GM12878 (cell line): Measurements from ENCODE around the gene PPFIA3. TPM values are rescaled to one million over a fixed set of nuclear protein-coding genes. Genes with fewer than 3 reads are reported as not detected.

Experiments used
- ATAC-seq: fragments of 200-7000 bp; cut with Tn5 transposase; 3 replicates; pipeline ENCODE4 v1.9.1; 2020; ENCODE audit warnings: mild to moderate bottlenecking, moderate library complexity
- BruUV-seq: library from RNA; stranded (reverse); fragments of 400-500 nt; replicated peaks from 2 replicates; lab custom pipeline; 2021; lab: Mats Ljungman, UMichigan
- CTCF ChIA-PET: fragments of 300-600 bp; sonication (Branson Sonifier 250); formaldehyde crosslinking; extraction: SDS; loops from one replicate; lab custom pipeline; 2021; ENCODE audit warnings: inconsistent platforms; lab: Yijun Ruan, JAX
- POLR2A ChIA-PET: fragments of 350-600 bp; formaldehyde crosslinking; extraction: SDS; loops from one replicate; lab custom pipeline; 2021; ENCODE audit warnings: inconsistent platforms; lab: Charles Lee
- RAD21 ChIA-PET: fragments of 300-600 bp; sonication (Branson Sonifier 250); formaldehyde crosslinking; loops from one replicate; lab custom pipeline; 2023; ENCODE audit warnings: antibody characterized with exemption; ENCODE audit not compliant: unreplicated experiment; lab: Charles Lee
- SMC1A ChIA-PET: fragments of 300-600 bp; sonication (Branson Sonifier 250); formaldehyde crosslinking; loops from one replicate; lab custom pipeline; 2023; ENCODE audit not compliant: unreplicated experiment, uncharacterized antibody; lab: Charles Lee
- DNase-seq: peaks from one replicate; pipeline ENCODE4 v3.0.0-alpha.2; 2011; ENCODE audit warnings: low read depth, low spot score
- FAIRE-seq: peaks from 3 replicates; lab custom pipeline; 2011; peaks lifted over from hg19 to GRCh38; lab: Jason Lieb, UNC
- H2AFZ ChIP-seq: 2 replicates; pipeline ENCODE4 v1.6.0; 2011; ENCODE audit warnings: low read depth, low read length, control low read depth; ENCODE audit not compliant: control insufficient read depth
- H3K27ac ChIP-seq: 2 replicates; pipeline ENCODE4 v1.5.1; 2011; ENCODE audit warnings: control low read depth; ENCODE audit not compliant: control insufficient read depth, insufficient read depth
- H3K27me3 ChIP-seq, 2 experiments: replicated peaks in 1 of 2; 2 replicates each; pipeline versions ENCODE4 v1.6.0 to v1.6.1; 2011; ENCODE audit warnings: low read length in 1 of 2; ENCODE audit not compliant: control insufficient read depth in 2 of 2, insufficient read depth in 2 of 2
- H3K36me3 ChIP-seq, 2 experiments: 2 replicates each; pipeline ENCODE4 v1.5.1; 2011; ENCODE audit warnings: low read length in 1 of 2; ENCODE audit not compliant: control insufficient read depth in 2 of 2, insufficient read depth in 2 of 2
- H3K4me1 ChIP-seq: 2 replicates; pipeline ENCODE4 v1.6.1; 2011; ENCODE audit warnings: mild to moderate bottlenecking, low read length, moderate library complexity, mixed read lengths; ENCODE audit not compliant: control insufficient read depth, insufficient read depth
- H3K4me2 ChIP-seq: 2 replicates; pipeline ENCODE4 v1.6.0; 2011; ENCODE audit warnings: control low read depth; ENCODE audit not compliant: control insufficient read depth, insufficient read depth
- H3K4me3 ChIP-seq: fragments of 200-600 bp; sonication (generic); 2 replicates; pipeline ENCODE4 v1.5.1; 2016
- H3K79me2 ChIP-seq: 2 replicates; pipeline ENCODE4 v1.6.0; 2011; ENCODE audit warnings: low read length; ENCODE audit not compliant: control insufficient read depth, insufficient read depth
- H3K9ac ChIP-seq: 2 replicates; pipeline ENCODE4 v1.8.0; 2011; ENCODE audit warnings: low read length, control low read depth, mixed read lengths; ENCODE audit not compliant: control insufficient read depth, insufficient read depth
- H3K9me3 ChIP-seq: replicated peaks from 3 replicates; pipeline ENCODE4 v1.5.1; 2011; ENCODE audit warnings: mild to moderate bottlenecking, low read length; ENCODE audit not compliant: control insufficient read depth, insufficient read depth
- H4K20me1 ChIP-seq: 2 replicates; pipeline ENCODE4 v1.6.0; 2011; ENCODE audit not compliant: control insufficient read depth, insufficient read depth
- EED ChIP-seq: sonication (generic); IDR thresholded peaks from 2 replicates; pipeline ENCODE4 v1.6.1; 2016; ENCODE audit warnings: antibody characterized with exemption, low read depth
- ESRRA ChIP-seq: IDR thresholded peaks from 2 replicates; pipeline ENCODE4 v1.6.1; 2012; ENCODE audit warnings: mild to moderate bottlenecking, low read length, improper control_type of control experiment
- HSF1 ChIP-seq: fragments of 150-350 bp; IDR thresholded peaks from 2 replicates; pipeline ENCODE4 v1.6.1; 2014; ENCODE audit warnings: mild to moderate bottlenecking, low read depth, low read length
- KAT2A ChIP-seq: conservative IDR thresholded peaks from 2 replicates; pipeline ENCODE4 v1.6.1; 2011; ENCODE audit warnings: low read depth, low read length; ENCODE audit not compliant: control insufficient read depth
- SREBF2 ChIP-seq: IDR thresholded peaks from 2 replicates; pipeline ENCODE4 v1.6.1; 2012; ENCODE audit warnings: mild to moderate bottlenecking, low read length
- USF1 ChIP-seq: IDR thresholded peaks from 2 replicates; pipeline ENCODE4 v1.6.1; 2011; ENCODE audit warnings: borderline replicate concordance, low read depth, mild to moderate bottlenecking, moderate library complexity, mixed read lengths, low read length; ENCODE audit not compliant: insufficient read depth; ENCODE audit errors: extremely low read length
- ZBED1 ChIP-seq: IDR thresholded peaks from 2 replicates; pipeline ENCODE4 v1.6.1; 2016; ENCODE audit warnings: borderline replicate concordance
- ZBTB40 ChIP-seq: fragments of 450-650 bp; IDR thresholded peaks from 2 replicates; pipeline ENCODE4 v1.6.1; 2016; ENCODE audit warnings: mild to moderate bottlenecking, moderate library complexity, borderline replicate concordance
- ZNF207 ChIP-seq: fragments of 450-650 bp; IDR thresholded peaks from 2 replicates; pipeline ENCODE4 v1.6.1; 2014; ENCODE audit warnings: antibody characterized with exemption, mild to moderate bottlenecking, borderline replicate concordance
- ZNF384 ChIP-seq: IDR thresholded peaks from 2 replicates; pipeline ENCODE4 v1.6.1; 2012; ENCODE audit warnings: low read depth, mild to moderate bottlenecking, low read length, improper control_type of control experiment, borderline replicate concordance
- WGBS: methylation state at CpG from one replicate; pipeline ENCODE4 v1.1.6; 2016; ENCODE audit warnings: low lambda C conversion rate; ENCODE audit not compliant: insufficient replicate concordance, insufficient coverage; ENCODE audit errors: missing lambda C conversion rate; 5-methylcytosine and 5-hydroxymethylcytosine counted together
- in situ Hi-C: fragments of 300-500 bp; cut with MboI; formaldehyde crosslinking; loops from 9 replicates; pipeline ENCODE4 v1.14.3; 2018; ENCODE audit warnings: mixed read lengths
- intact Hi-C: fragments of 100-400 bp; cut with micrococcal nuclease; formaldehyde crosslinking; loops from one replicate; pipeline ENCODE4 v1.14.2; 2022; ENCODE audit not compliant: unreplicated experiment
- polyA plus RNA-seq, 11 experiments: library from polyadenylated mRNA; depleted of rRNA in 4 of 11; unstranded in 6 of 11; stranded (reverse) in 5 of 11; fragments of >200 nt; fragmentation: Nextera tagmentation in 4 of 11; fragmentation: Illumina TruSeq in 1 of 11; extraction: Ambion mirVana in 4 of 11; extraction: Trizol in 1 of 11; gene quantifications; 1 replicate in 1 of 11; 2 replicates in 10 of 11; pipeline versions ENCODE4 v1.2.1 to v1.2.3, GENCODE V29; 2011 to 2016; ENCODE audit warnings: inconsistent platforms in 2 of 11, missing spikeins in 2 of 11, low read depth in 1 of 11
- total RNA-seq, 4 experiments: library from RNA; depleted of rRNA in 3 of 4; stranded (reverse); fragments of >200 nt in 3 of 4; fragmentation: Illumina TruSeq in 1 of 4; extraction: Trizol in 1 of 4; gene quantifications; 2 replicates each; pipeline versions ENCODE4 v1.2.1 to v1.2.3, GENCODE V29; 2013 to 2021

Gene PPFIA3
- total and polyA plus RNA-seq, 10 of the 15 experiments (the other 5 are each of a cell fraction or from before 2014, with no cell fraction given): 0.11 to 1.7 (median 0.73) TPM; not detected in 3

GRCh38 chr19:49155820-49156346 lies 36.5 kb downstream of the PPFIA3 start:
- Histone ChIP-seq H3K9me3 (peaks cover 4% of the 10 kb centered on the region; the same call in 2 of the 3 replicates), H3K27me3 (peaks cover 0 to 13% of the 10 kb centered on the region in 2 experiments; a peak in 3 of 4 replicates), H3K4me1 (peaks cover 5% of the 10 kb centered on the region; the same call in 1 of the 2 replicates), H3K4me3 (no peak overlapping the region), H3K79me2 (no peaks in the 10 kb centered on the region), H4K20me1 (no peaks in the 10 kb centered on the region), H3K27ac (no peak overlapping the region), H3K36me3 (no peaks in the 10 kb centered on the region), H2AFZ (no peak overlapping the region), H3K4me2 (no peak overlapping the region), H3K9ac (no peak overlapping the region)
- TF ChIP-seq HSF1: no peak
- no peak for TF ChIP-seq USF1
- no peak for TF ChIP-seq ZBTB40
- no peak for TF ChIP-seq ZNF384
- no peak for TF ChIP-seq SREBF2
- TF ChIP-seq ZNF207: no peak
- TF ChIP-seq ESRRA: no peak
- no peak for TF ChIP-seq ZBED1
- no peak for TF ChIP-seq KAT2A
- no peak for TF ChIP-seq EED
- no peak for FAIRE-seq
- no peak for ATAC-seq
- intact Hi-C loops: no loop called here
- ChIA-PET RAD21 (no interaction called here), POLR2A (no interaction called here), SMC1A (no interaction called here), CTCF (interaction anchor here (0.7 to 1.0 kb wide), 2 partner anchors 58 to 84 kb away, joined by 4 to 5 read pairs; no protein-coding TSS in a partner anchor)
- DNase-seq: no peak
- 2% methylated on average over 4 of the region's 4 CpGs for WGBS
- no TSS peak for BruUV-seq
- in situ Hi-C loops: no loop called here
